CD4-positive, alpha-beta T cell (primary cell): ENCODE results near the gene PVALB. TPM values are rescaled to one million over a fixed set of nuclear protein-coding genes. Genes with fewer than 3 reads are reported as not detected.

Experiments
- ATAC-seq: fragments of 200-7000 bp; cut with Tn5 transposase; one replicate; pipeline ENCODE4 v1.10.0; 2022; ENCODE audit warnings: mild to moderate bottlenecking; ENCODE audit not compliant: poor library complexity
- CTCF ChIA-PET: fragments of 350-600 bp; sonication (Branson Sonifier 250); formaldehyde crosslinking; loops from one replicate; lab custom pipeline; 2021; ENCODE audit warnings: antibody characterized with exemption, inconsistent platforms; lab: Charles Lee
- POLR2A ChIA-PET: fragments of 350-600 bp; sonication (Branson Sonifier 250); formaldehyde crosslinking; loops from one replicate; lab custom pipeline; 2021; ENCODE audit warnings: antibody characterized with exemption, inconsistent platforms; lab: Charles Lee
- DNase-seq, 14 experiments: peaks; one replicate each; pipeline ENCODE4 v3.0.0-alpha.2; 2013 to 2020; ENCODE audit warnings: mixed read lengths in 2 of 14
- H3K27ac ChIP-seq, 2 donors: one replicate each; pipeline versions ENCODE4 v1.5.1 to v1.7.0; 2013; ENCODE audit warnings: low read length in 2 of 2, low read depth in 1 of 2, mild to moderate bottlenecking in 1 of 2
- H3K27me3 ChIP-seq, 2 experiments: 1 replicate in 1 of 2; 2 replicates in 1 of 2; pipeline versions ENCODE4 v1.6.1 to v1.7.0; 2013; ENCODE audit warnings: low read length in 2 of 2, control low read depth in 1 of 2, mild to moderate bottlenecking in 1 of 2, moderate library complexity in 1 of 2; ENCODE audit not compliant: insufficient read depth in 2 of 2, control insufficient read depth in 1 of 2
- H3K36me3 ChIP-seq: one replicate; pipeline ENCODE4 v1.6.1; 2013; ENCODE audit warnings: low read length, control low read depth; ENCODE audit not compliant: insufficient read depth
- H3K4me1 ChIP-seq: one replicate; pipeline ENCODE4 v1.6.1; 2013; ENCODE audit warnings: low read length, control low read depth; ENCODE audit not compliant: insufficient read depth
- H3K4me3 ChIP-seq: one replicate; pipeline ENCODE4 v1.5.1; 2013; ENCODE audit warnings: mild to moderate bottlenecking, low read length, moderate library complexity
- H3K9me3 ChIP-seq, 2 experiments: 1 replicate in 1 of 2; 2 replicates in 1 of 2; pipeline versions ENCODE4 v1.6.1 to v1.7.0; 2013; ENCODE audit warnings: low read length in 2 of 2, mild to moderate bottlenecking in 2 of 2, control low read depth in 1 of 2, moderate library complexity in 1 of 2; ENCODE audit not compliant: control insufficient read depth in 1 of 2, insufficient read depth in 1 of 2
- H3K27ac Mint-ChIP-seq: one replicate; pipeline ENCODE4 v1.8.0; 2020; ENCODE audit warnings: mixed read lengths
- H3K27me3 Mint-ChIP-seq: one replicate; pipeline ENCODE4 v1.8.0; 2021; ENCODE audit warnings: mixed read lengths
- H3K36me3 Mint-ChIP-seq: one replicate; pipeline ENCODE4 v1.8.0; 2021; ENCODE audit warnings: low read depth, mixed read lengths
- H3K4me1 Mint-ChIP-seq: one replicate; pipeline ENCODE4 v1.8.0; 2021; ENCODE audit warnings: low read depth, mixed read lengths
- H3K4me3 Mint-ChIP-seq: one replicate; pipeline ENCODE4 v1.8.0; 2020; ENCODE audit warnings: mild to moderate bottlenecking, mixed read lengths
- H3K9me3 Mint-ChIP-seq: one replicate; pipeline ENCODE4 v1.8.0; 2020; ENCODE audit warnings: mixed read lengths
- intact Hi-C, 2 experiments: fragments of 100-400 bp; cut with DNase I in 1 of 2; cut with micrococcal nuclease in 1 of 2; formaldehyde crosslinking; loops; one replicate each; pipeline versions ENCODE4 v1.15.1 to v1.9.0; 2023 to 2025; cut with DNase I, micrococcal nuclease
- total RNA-seq, 174 experiments: library from RNA in 2 of 174; stranded (reverse) in 2 of 174; gene quantifications; one replicate each; pipeline ENCODE4 v1.2.3 and lab custom pipeline; 2021 to 2026
- TF ChIP-seq, protein P1 (sequence below): fragments of 200-600 bp; IDR thresholded peaks from one replicate; pipeline ENCODE4 v1.8.0; 2022; ENCODE audit warnings: antibody characterized with exemption, mild to moderate bottlenecking

Gene PVALB
- total RNA-seq, 2 experiments from 2014 or later: not detected

DNA sequence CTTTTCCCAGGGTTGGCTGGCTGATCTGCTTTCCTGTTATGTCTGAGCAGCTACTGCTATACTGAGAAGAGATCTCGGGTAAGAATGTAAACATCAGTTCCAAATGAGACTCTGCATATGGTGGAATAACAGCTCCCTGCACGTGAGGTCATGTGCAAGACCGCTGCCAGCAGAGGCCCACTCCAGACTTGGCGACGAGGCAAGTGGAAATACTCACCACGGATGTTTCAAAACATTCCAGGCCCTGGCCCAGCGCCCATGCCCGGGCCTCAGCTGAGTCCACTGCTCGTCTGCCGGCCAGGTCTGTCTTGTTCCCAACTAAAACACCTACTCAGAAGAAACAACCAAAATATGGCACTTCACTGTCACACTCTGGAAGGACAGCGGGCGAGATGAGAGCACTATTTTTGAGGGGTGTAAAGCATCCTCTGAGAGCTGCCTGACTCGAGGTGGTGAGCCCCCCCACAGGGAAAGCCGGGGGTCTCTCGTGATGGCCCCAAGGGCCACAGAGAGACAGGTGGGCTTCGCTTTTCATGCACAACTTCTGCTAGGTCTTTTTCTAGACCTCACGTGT, 54.1 kb downstream of the PVALB start:
- POLR2A ChIA-PET: no interaction called here
- DNase-seq (no peak), ATAC-seq (no peak)
- Histone ChIP-seq H3K4me1 (no peaks in the 10 kb centered on the region), H3K36me3 (peaks cover 12% of the 10 kb centered on the region), H3K27me3 (no peaks in the 10 kb centered on the region), H3K27ac (no peak overlapping the region), H3K4me3 (no peak overlapping the region), H3K9me3 (no peaks in the 10 kb centered on the region)
- intact Hi-C loops: no loop called here
- Mint-ChIP-seq H3K4me3 (no peak overlapping the region), H3K9me3 (no peaks in the 10 kb centered on the region), H3K27me3 (no peaks in the 10 kb centered on the region), H3K36me3 (peaks cover 30% of the 10 kb centered on the region), H3K4me1 (no peaks in the 10 kb centered on the region), H3K27ac (no peak overlapping the region)
- TF ChIP-seq, protein P1, sequence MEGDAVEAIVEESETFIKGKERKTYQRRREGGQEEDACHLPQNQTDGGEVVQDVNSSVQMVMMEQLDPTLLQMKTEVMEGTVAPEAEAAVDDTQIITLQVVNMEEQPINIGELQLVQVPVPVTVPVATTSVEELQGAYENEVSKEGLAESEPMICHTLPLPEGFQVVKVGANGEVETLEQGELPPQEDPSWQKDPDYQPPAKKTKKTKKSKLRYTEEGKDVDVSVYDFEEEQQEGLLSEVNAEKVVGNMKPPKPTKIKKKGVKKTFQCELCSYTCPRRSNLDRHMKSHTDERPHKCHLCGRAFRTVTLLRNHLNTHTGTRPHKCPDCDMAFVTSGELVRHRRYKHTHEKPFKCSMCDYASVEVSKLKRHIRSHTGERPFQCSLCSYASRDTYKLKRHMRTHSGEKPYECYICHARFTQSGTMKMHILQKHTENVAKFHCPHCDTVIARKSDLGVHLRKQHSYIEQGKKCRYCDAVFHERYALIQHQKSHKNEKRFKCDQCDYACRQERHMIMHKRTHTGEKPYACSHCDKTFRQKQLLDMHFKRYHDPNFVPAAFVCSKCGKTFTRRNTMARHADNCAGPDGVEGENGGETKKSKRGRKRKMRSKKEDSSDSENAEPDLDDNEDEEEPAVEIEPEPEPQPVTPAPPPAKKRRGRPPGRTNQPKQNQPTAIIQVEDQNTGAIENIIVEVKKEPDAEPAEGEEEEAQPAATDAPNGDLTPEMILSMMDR: no peak
- CTCF ChIA-PET: interaction anchor here (0.5 kb wide), 1 partner anchor 30 kb away, joined by 3 read pairs; no protein-coding TSS in a partner anchor

DNA sequence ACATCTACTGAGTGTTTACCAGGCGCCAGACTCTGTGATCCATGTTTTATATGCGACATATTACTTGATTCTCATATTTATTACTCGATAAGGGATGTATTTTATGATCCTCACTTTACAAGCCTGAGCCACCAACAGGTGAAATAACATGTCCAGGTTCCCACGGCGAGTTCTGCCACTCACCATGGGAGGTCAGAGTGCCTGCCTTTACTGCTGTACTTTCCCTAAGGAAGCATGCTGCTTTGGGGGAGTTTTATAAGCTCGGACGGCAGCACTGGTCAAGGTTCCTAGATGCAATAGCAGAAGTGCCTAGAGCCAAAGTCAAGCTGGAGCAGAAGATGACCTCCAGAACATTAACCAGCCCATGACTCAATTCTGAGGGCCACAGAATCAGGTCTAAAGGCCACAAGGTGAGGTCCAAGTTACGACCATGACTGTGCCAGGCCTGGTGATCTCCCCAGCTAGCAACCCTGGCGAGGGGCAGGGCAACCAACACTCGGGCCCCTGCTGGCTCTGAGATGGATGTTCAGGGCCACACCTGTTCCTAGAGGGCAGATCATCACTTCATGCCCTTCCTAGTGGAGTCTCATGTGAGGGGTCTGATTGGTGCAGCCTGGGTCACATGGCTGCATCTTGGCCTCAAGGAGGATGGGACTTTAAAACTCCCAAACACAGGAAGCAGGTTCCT, 55.1 kb downstream of the PVALB start:
- POLR2A ChIA-PET: no interaction called here
- H3K27me3 Mint-ChIP-seq: no peaks in the 10 kb centered on the region
- H3K9me3 ChIP-seq: no peaks in the 10 kb centered on the region
- H3K36me3 Mint-ChIP-seq: peaks cover 24% of the 10 kb centered on the region
- DNase-seq (no peak), ATAC-seq (no peak)
- no peak overlapping the region for H3K4me3 Mint-ChIP-seq
- intact Hi-C loops: no loop called here
- H3K27me3 ChIP-seq: no peaks in the 10 kb centered on the region
- H3K27ac Mint-ChIP-seq: no peak overlapping the region
- no peaks in the 10 kb centered on the region for H3K4me1 ChIP-seq
- CTCF ChIA-PET: no interaction called here
- no peak overlapping the region for H3K27ac ChIP-seq
- H3K4me3 ChIP-seq: no peak overlapping the region
- H3K9me3 Mint-ChIP-seq: no peaks in the 10 kb centered on the region
- TF ChIP-seq, protein P1: no peak
- H3K36me3 ChIP-seq: peaks cover 6% of the 10 kb centered on the region
- peaks cover 4% of the 10 kb centered on the region for H3K4me1 Mint-ChIP-seq

GRCh38 chr22:36760786-36761185, 56.0 kb downstream of the PVALB start:
- ATAC-seq (no peak), DNase-seq (no peak)
- Histone ChIP-seq H3K36me3 (peaks cover 6% of the 10 kb centered on the region), H3K4me3 (no peak overlapping the region), H3K27ac (no peak overlapping the region), H3K27me3 (no peaks in the 10 kb centered on the region), H3K4me1 (peaks cover 4% of the 10 kb centered on the region), H3K9me3 (no peaks in the 10 kb centered on the region)
- Mint-ChIP-seq H3K9me3 (no peaks in the 10 kb centered on the region), H3K27ac (no peak overlapping the region), H3K27me3 (no peaks in the 10 kb centered on the region), H3K4me3 (no peak overlapping the region), H3K36me3 (peaks cover 20% of the 10 kb centered on the region), H3K4me1 (peaks cover 4% of the 10 kb centered on the region)
- POLR2A ChIA-PET: no interaction called here
- intact Hi-C loops: no loop called here
- CTCF ChIA-PET: interaction anchor here (1.1 kb wide), 1 partner anchor 13 kb away, joined by 3 read pairs; no protein-coding TSS in a partner anchor
- TF ChIP-seq, protein P1: no peak
